Right lobe of liver (tissue), 6 donors: Measurements from ENCODE around the gene DACT3. TPM values are rescaled to one million over a fixed set of nuclear protein-coding genes. Genes with fewer than 3 reads are reported as not detected.

Experiments used
- ATAC-seq, 4 donors: fragments of 200-7000 bp; cut with Tn5 transposase; one replicate each; pipeline ENCODE4 v1.9.1; 2020; ENCODE audit warnings: mild to moderate bottlenecking in 4 of 4, moderate library complexity in 4 of 4
- DNase-seq, 3 donors: peaks; one replicate each; pipeline ENCODE4 v3.0.0-alpha.2; 2020
- H3K27ac ChIP-seq, 3 donors: fragments of 200-600 bp; one replicate each; pipeline ENCODE4 v1.8.0; 2022
- H3K27me3 ChIP-seq, 2 donors: fragments of 200-600 bp; one replicate each; pipeline ENCODE4 v1.8.0; 2022
- H3K36me3 ChIP-seq, 4 donors: fragments of 200-600 bp; sonication (generic) in 1 of 4; one replicate each; pipeline versions ENCODE4 v1.5.1 to v1.8.0; 2017 to 2022; ENCODE audit warnings: control low read depth in 1 of 4
- H3K4me1 ChIP-seq, 4 donors: fragments of 200-600 bp; sonication (generic) in 1 of 4; one replicate each; pipeline versions ENCODE4 v1.5.1 to v1.8.0; 2017 to 2022; ENCODE audit warnings: control low read depth in 1 of 4
- H3K4me3 ChIP-seq, 3 donors: fragments of 200-600 bp; one replicate each; pipeline ENCODE4 v1.8.0; 2022
- H3K9me3 ChIP-seq, 4 donors: fragments of 200-600 bp; sonication (generic) in 1 of 4; one replicate each; pipeline versions ENCODE4 v1.5.1 to v1.8.0; 2017 to 2022; ENCODE audit warnings: control low read depth in 1 of 4
- CTCF ChIP-seq, 4 donors: fragments of 200-600 bp in 3 of 4; fragments of 450-650 bp in 1 of 4; IDR thresholded peaks; one replicate each; pipeline versions ENCODE4 v1.5.1 to v1.8.0; 2016 to 2022; ENCODE audit warnings: antibody characterized with exemption in 4 of 4, mild to moderate bottlenecking in 2 of 4
- POLR2A ChIP-seq: fragments of 450-650 bp; IDR thresholded peaks from one replicate; pipeline ENCODE4 v1.6.1; 2017; ENCODE audit warnings: antibody characterized with exemption, mild to moderate bottlenecking
- WGBS: methylation state at CpG from one replicate; pipeline ENCODE4 v1.1.6; 2018; ENCODE audit warnings: low coverage, low lambda C conversion rate; ENCODE audit not compliant: insufficient coverage; ENCODE audit errors: missing lambda C conversion rate; 5-methylcytosine and 5-hydroxymethylcytosine counted together
- intact Hi-C, 2 donors: fragments of 100-400 bp; cut with DNase I; formaldehyde crosslinking; loops; one replicate each; pipeline versions ENCODE4 v1.11.2 to v1.14.1; 2022
- total RNA-seq, 6 experiments: library from RNA; depleted of rRNA in 2 of 6; stranded (reverse); fragments of >200 nt in 2 of 6; fragmentation: NEBNext Ultra II Directional in 3 of 6; extraction: Animal tissue kit (Norgen Biotek cat#: 25700) in 3 of 6; gene quantifications; one replicate each; pipeline versions ENCODE4 v1.1.0 to v1.2.4, GENCODE V29; 2016 to 2023
- donor health status: DM: no; HTN: yes; CAD: no.
- donor health status: DM: no; HTN: no; CAD: no.
- donor health status: DM: no; HTN: no; CAD: no.
- donor health status: DM: no; HTN: yes; CAD: no.
- donor health status: DM: no; HTN: yes; CAD: no.

DACT3 gene
- total RNA-seq, 6 experiments from 2014 or later: 0.46 to 1.6 (median 0.93) TPM

- DNase-seq (no peak), ATAC-seq (peak; percentile 19 to 38 (median 28))
- no peaks in the 10 kb centered on the region for H3K4me1 ChIP-seq
- no peaks in the 10 kb centered on the region for H3K9me3 ChIP-seq
- H3K4me3 ChIP-seq: peak within 1 kb of the TSS; percentile 25 to 32 (median 28)
- peak within 1 kb of the TSS; percentile 15 to 70 (median 47) for H3K27ac ChIP-seq
- WGBS: 23% methylated on average over 13 of the region's 13 CpGs
- TF ChIP-seq CTCF (IDR thresholded peaks at IDR 0.05): no peak
- TF ChIP-seq POLR2A: peak; percentile 23
- intact Hi-C loops: no loop called here
- H3K36me3 ChIP-seq: no peaks in the 10 kb centered on the region
- H3K27me3 ChIP-seq: no peaks in the 10 kb centered on the region
These were observed 35.9 kb downstream of the DACT3 start, which contains the start of gene PTGIR for GRCh38 chr19:46624958-46625661. Gene PTGIR, minus strand, starts transcription at chr19:46625089. Its CDS starts 864 bp downstream, at chr19:46624225.

- Histone ChIP-seq H3K36me3 (no peaks in the 10 kb centered on the region), H3K27ac (peak overlapping the region in 2 of 3 donors; percentile 47), H3K9me3 (no peaks in the 10 kb centered on the region), H3K27me3 (no peaks in the 10 kb centered on the region), H3K4me3 (peak overlapping the region; percentile 25 to 32 (median 28)), H3K4me1 (no peaks in the 10 kb centered on the region)
- TF ChIP-seq CTCF (IDR thresholded peaks at IDR 0.05) (no peak), POLR2A (no peak)
- DNase-seq: no peak
- 50% methylated on average over 1 of the region's 35 CpGs for WGBS
- intact Hi-C loops: no loop called here
- no peak for ATAC-seq
These were observed 37.0 kb downstream of the DACT3 start for GRCh38 chr19:46623915-46624502.

GRCh38 chr19:46622118-46622446 is 38.9 kb downstream of the DACT3 start:
- intact Hi-C loops: no loop called here
- H3K27me3 ChIP-seq: no peaks in the 10 kb centered on the region
- TF ChIP-seq CTCF (IDR thresholded peaks at IDR 0.05): no peak
- no peak for TF ChIP-seq POLR2A

GRCh38 chr19:46621191-46622117 is 39.5 kb downstream of the DACT3 start:
- WGBS: 57% methylated on average over 6 of the region's 32 CpGs
- Histone ChIP-seq H3K9me3 (no peaks in the 10 kb centered on the region), H3K27me3 (no peaks in the 10 kb centered on the region), H3K27ac (peak overlapping the region in 1 of 3 donors; percentile 38), H3K36me3 (no peaks in the 10 kb centered on the region), H3K4me1 (no peaks in the 10 kb centered on the region), H3K4me3 (peak overlapping the region in 2 of 3 donors; percentile 25 to 26)
- no peak for TF ChIP-seq POLR2A
- no peak for TF ChIP-seq CTCF (IDR thresholded peaks at IDR 0.05)
- DNase-seq (no peak), ATAC-seq (peak in 1 of 4 donors; percentile 16)
- intact Hi-C loops: no loop called here

More at GRCh38 chr19:46622118-46622446, 38.9 kb downstream of the DACT3 start:
- Histone ChIP-seq H3K9me3 (no peaks in the 10 kb centered on the region), H3K27ac (peak overlapping the region in 1 of 3 donors; percentile 38), H3K4me3 (peak overlapping the region in 2 of 3 donors; percentile 25 to 26), H3K36me3 (no peaks in the 10 kb centered on the region), H3K4me1 (no peaks in the 10 kb centered on the region)
- ATAC-seq (no peak), DNase-seq (no peak)
- WGBS: 41% methylated on average over 5 of the region's 7 CpGs
